DOHH2 (cell line): ENCODE data around the gene NCOA4.

Experiments used
- EZH2phosphoT487 ChIP-seq: fragments of 200-600 bp; sonication (generic); IDR thresholded peaks from 2 replicates; pipeline ENCODE4 v1.6.1; 2017; ENCODE audit warnings: borderline replicate concordance, mild to moderate bottlenecking, antibody characterized with exemption, low read length, moderate library complexity, mixed read lengths
- TF ChIP-seq, protein P1 (sequence below): fragments of 200-600 bp; sonication (generic); IDR thresholded peaks from one replicate; pipeline ENCODE4 v1.5.1; 2014; ENCODE audit warnings: antibody characterized with exemption, mild to moderate bottlenecking, low read depth, low read length; ENCODE audit not compliant: poor library complexity, severe bottlenecking

DNA sequence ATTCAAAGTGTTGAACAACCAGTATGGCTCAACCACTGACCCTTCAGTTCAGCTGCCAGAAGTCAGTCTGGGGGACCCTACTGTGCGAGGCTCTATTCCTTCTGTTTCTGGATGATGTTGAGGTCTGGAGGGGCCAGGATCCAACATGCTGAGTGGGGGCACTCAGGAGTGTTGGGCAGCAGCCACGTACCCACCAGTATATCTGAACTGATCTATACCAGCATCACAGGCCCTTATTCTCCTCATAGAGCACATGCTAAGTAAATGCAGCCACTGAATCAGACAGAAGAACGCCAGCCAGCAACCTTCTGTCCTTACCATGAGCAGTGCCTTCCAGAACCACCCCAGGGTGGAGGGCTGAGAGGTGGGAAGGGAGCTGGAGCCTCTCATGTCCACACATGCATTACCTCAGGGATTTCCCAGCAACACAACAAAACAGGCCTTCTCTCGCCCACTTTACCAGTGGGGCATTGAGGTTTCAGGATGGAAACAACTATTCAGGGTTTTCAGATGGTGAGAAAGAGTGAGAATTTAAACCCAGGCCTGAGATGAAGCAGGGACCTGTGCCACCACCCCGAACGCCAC, 22.5 kb upstream of the NCOA4 start:
- TF ChIP-seq, protein P1, sequence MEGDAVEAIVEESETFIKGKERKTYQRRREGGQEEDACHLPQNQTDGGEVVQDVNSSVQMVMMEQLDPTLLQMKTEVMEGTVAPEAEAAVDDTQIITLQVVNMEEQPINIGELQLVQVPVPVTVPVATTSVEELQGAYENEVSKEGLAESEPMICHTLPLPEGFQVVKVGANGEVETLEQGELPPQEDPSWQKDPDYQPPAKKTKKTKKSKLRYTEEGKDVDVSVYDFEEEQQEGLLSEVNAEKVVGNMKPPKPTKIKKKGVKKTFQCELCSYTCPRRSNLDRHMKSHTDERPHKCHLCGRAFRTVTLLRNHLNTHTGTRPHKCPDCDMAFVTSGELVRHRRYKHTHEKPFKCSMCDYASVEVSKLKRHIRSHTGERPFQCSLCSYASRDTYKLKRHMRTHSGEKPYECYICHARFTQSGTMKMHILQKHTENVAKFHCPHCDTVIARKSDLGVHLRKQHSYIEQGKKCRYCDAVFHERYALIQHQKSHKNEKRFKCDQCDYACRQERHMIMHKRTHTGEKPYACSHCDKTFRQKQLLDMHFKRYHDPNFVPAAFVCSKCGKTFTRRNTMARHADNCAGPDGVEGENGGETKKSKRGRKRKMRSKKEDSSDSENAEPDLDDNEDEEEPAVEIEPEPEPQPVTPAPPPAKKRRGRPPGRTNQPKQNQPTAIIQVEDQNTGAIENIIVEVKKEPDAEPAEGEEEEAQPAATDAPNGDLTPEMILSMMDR = no peak
- no peak for TF ChIP-seq EZH2phosphoT487
